Stimulated activated CD4-positive, alpha-beta T cell treated with anti-CD3 and anti-CD28 coated beads, Interleukin-1b, Interleukin-23, amount 100 ng/mL, for 24 hours (primary cell): ENCODE data around the gene ABO.
A peak's percentile ranks its signal among the peaks of the same experiment; 100 is the strongest.
"Not testable (repeated sequence)": the region's sequence is repeated elsewhere in the genome, so short reads cannot be mapped to it uniquely, and the experiment has no call there.

ENCODE experiments used
- DNase-seq, 4 experiments: peaks; one replicate each; pipeline ENCODE4 v3.0.0-alpha.2; 2020; ENCODE audit warnings: low read depth in 4 of 4, low spot score in 1 of 4

ABO gene

GRCh38 chr9:133246991-133247390 lies 28.0 kb downstream of the ABO start:
- DNase-seq: no peak

GRCh38 chr9:133246562-133246961 lies 28.4 kb downstream of the ABO start:
- no peak for DNase-seq

GRCh38 chr9:133242991-133243390 lies 32.0 kb downstream of the ABO start:
- DNase-seq: no peak

GRCh38 chr9:133242241-133242640 lies 32.8 kb downstream of the ABO start:
- no peak for DNase-seq

GRCh38 chr9:133239533-133240090 lies 35.4 kb downstream of the ABO start:
- no peak for DNase-seq

- peak; percentile 46 to 63 (median 58) for DNase-seq
Observed at GRCh38 chr9:133238851-133239532, 36.0 kb downstream of the ABO start.

- DNase-seq: peak in 2 of 4 experiments; percentile 20 to 40
Observed at GRCh38 chr9:133238272-133238850, 36.6 kb downstream of the ABO start.

- DNase-seq: no peak
Observed at GRCh38 chr9:133237035-133237731, 37.8 kb downstream of the ABO start.

- not testable (repeated sequence) for DNase-seq
Observed at GRCh38 chr9:133236291-133237034, 38.5 kb downstream of the ABO start.

GRCh38 chr9:133235549-133236222 lies 39.3 kb downstream of the ABO start:
- DNase-seq: no peak

GRCh38 chr9:133234577-133235322 lies 40.3 kb downstream of the ABO start:
- no peak for DNase-seq

GRCh38 chr9:133233681-133234432 lies 41.1 kb downstream of the ABO start:
- DNase-seq: no peak

GRCh38 chr9:133231934-133232568 lies 43.0 kb downstream of the ABO start:
- not testable (repeated sequence) for DNase-seq

GRCh38 chr9:133230514-133230913 lies 44.5 kb downstream of the ABO start:
- DNase-seq: not testable (repeated sequence)

- no peak for DNase-seq
Observed at GRCh38 chr9:133230093-133230492, 44.9 kb downstream of the ABO start.

GRCh38 chr9:133228474-133229193 lies 46.4 kb downstream of the ABO start:
- not testable (repeated sequence) for DNase-seq

GRCh38 chr9:133227996-133228395 lies 47.0 kb downstream of the ABO start:
- not testable (repeated sequence) for DNase-seq

GRCh38 chr9:133227242-133227860 lies 47.6 kb downstream of the ABO start:
- no peak for DNase-seq
